Tongue (tissue), 2 donors: ENCODE measurements around the gene PUS7L. TPM values are rescaled to one million over a fixed set of nuclear protein-coding genes. Genes with fewer than 3 reads are reported as not detected.
"Not testable (repeated sequence)": the region's sequence is repeated elsewhere in the genome, so short reads cannot be mapped to it uniquely, and the experiment has no call there.

Experiments
- DNase-seq: peaks from one replicate; pipeline ENCODE4 v3.0.0-alpha.2; 2015
- total RNA-seq: library from RNA; depleted of rRNA; stranded (reverse); fragments of >200 nt; gene quantifications from one replicate; pipeline ENCODE4 v1.2.3, GENCODE V29; 2014

Gene PUS7L
- total RNA-seq, 1 donor from 2014 or later = 25.8 TPM

DNA sequence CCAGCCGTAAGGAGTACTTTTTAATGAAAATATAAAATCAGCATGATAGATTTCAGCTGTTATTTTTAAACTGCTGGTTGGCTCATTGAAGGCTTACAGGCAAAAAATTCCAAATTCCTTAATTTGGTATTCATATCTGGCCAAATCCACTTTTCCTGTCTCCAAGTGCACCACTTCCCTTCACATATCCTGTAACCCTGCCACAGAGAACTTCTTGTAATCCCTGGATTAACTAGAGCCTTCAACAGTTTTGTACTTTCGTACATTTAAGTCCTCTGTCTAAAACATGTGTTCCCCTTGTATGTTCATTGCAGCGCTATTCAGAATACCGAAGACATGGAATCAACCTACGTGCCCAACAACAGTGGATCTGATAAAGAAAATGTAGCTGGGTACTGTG lies 9.6 kb downstream of the PUS7L start:
- DNase-seq = no peak

DNA sequence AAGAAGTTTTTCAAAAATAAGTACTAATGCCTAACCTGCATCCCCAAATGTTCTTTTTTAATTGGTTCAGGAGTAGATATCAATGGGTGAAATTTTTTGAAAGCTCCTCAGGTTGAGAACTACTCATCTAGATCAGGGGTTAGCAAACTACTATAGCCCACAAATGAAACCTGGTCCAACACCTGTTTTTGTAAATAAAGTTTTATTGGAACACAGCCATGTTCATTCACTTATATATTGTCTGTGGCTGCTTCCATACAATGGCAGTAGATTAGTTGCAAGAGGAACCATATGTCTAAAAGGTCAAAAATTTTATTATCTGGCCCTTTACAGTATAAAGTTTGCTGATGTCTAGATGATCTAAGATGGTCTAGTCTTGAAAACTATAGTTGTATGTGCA lies 13.8 kb downstream of the PUS7L start:
- DNase-seq = no peak

DNA sequence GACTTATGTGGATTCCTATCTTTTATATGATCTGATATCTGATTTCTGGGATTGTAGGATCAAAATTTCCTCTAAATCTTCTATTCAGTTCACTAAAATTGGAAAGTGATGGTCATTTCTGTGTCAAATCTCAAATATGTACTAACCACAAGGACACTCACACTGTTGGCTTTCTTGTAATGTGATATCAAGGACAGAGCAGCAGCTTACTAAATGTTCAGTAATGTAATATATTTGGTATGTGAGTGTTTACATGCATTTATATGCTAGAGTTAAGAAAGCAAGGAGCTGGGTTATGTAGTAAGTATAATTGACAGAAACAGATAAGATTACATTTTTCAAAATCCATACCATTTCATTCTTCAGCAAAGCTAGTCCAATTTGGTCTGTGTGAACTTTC lies 16.5 kb downstream of the PUS7L start:
- no peak for DNase-seq

DNA sequence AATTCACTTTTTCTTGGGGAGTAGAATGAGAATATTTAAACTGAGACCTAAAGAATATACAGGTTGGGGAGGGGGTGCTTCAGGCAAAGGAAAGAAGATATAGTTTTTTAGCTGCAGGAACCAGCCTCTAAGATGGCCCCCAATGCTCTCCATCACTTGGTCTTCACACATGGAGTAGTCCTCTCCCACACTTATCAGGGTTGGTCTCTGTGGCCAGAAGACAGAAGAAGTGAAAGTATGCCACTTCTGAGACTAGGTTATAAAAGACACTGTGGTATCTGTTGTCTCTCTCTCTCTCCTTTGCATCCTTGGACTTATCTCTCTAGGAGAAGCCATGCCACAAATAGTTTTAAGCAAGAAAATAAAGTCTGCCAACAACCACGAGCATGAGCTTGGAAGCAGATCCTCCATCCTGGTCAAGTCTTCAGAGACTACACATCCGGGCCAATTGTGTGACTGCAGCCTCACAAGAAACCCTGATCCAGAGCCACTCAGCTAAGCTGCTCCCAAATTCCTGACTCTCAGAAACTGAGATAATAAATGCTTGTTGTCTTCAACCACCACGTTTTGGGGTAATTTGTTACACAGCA lies 18.0 kb downstream of the PUS7L start:
- DNase-seq = no peak

DNA sequence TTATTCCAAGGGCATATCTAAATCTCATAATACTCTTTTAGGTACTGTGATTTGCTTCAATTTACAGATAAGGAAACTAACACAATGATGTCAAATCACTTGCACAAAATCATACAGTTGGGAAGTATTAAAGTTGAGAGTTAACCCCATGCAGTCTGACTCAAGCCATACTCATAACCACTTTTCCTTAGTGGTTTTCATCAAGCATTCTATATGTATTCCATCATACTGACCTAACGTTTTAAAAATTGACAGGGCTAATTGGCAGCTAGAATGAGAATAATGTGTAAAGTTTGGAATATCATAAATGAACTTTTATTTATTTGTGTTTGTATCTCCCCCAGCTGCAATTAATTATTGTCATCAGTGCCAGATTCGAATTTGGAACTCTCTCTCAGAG lies 20.9 kb downstream of the PUS7L start:
- no peak for DNase-seq

DNA sequence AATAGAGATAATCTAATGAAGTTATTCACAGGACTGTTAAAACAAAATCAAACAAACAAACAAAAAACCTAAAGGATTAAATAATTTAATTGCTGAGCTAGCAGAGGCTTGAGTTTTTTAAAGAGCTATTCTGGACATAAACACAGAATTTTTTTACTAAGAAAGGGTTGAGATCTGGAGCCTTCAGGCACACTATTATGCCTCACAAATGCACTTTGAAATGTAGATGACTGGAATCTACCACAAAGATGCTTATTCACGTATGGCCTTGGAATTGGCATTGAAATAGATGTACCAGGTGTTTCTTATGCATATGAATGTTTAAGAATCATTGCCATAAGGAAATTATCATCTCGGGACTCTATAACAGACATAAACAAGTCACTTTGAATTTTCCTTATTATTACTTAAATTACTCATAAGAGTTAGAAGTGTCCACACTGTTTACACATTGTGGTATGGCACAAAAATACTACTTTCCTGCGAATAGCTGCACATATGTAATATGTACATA lies 21.6 kb downstream of the PUS7L start:
- DNase-seq = no peak

- no peak for DNase-seq
These were observed 24.9 kb downstream of the PUS7L start for GRCh38 chr12:43733687-43734086.

GRCh38 chr12:43730283-43730682 lies 28.3 kb downstream of the PUS7L start:
- DNase-seq = no peak

DNA sequence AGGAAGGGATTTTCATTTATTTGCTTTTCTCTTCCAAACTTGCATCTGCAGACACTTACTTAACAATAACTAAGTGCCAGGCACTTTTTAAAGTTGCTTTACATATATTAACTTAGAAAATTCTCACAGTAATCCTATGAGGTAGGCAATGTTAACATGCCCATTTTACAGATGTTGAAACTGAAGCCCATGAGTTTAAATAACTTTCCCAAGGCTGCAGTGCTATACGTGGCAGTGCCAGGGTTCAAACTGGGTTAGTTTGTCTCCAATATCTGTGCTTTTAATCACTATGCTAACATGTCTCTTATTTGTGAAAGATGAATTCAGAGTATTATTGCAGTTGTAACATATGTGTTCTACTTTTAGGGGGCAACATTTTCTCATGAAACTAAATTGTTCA lies 29.9 kb downstream of the PUS7L start:
- no peak for DNase-seq

DNA sequence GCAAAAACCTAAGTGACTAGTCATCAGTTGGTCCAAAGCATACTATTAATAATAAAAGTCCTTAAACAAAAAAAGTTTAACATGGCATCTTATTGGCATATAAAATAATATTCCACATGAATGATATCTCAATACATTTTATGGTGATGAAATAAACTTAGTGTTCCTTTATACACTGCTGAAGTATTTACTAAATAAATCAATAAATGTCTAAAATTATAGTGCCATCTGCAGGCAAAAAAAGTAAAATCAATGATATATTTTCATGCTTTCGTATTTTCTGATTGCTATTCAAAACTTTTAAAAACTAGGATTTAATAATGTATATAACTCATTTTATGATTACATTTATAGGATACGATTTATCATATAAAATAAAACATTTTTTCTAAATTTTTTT lies 30.5 kb downstream of the PUS7L start:
- DNase-seq = peak; percentile 22

DNA sequence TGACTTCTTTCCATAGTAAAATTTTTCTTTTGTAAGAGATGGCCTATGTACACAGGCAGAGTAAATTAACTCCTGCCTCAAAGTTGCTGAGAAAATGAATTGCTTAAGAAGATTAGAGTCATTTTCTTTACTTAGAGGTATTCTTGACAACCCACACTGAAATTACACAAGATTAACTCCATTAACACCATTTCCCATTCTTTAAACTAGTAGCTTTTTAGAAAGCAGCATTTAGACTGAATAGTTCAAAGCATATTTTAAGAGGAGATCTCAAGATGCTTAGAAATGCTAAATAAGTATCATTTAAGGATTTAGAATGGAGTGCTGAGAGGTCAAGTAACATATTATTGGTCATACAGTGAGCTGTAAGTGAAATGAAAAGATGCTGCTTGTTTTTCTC lies 35.5 kb downstream of the PUS7L start:
- no peak for DNase-seq

DNA sequence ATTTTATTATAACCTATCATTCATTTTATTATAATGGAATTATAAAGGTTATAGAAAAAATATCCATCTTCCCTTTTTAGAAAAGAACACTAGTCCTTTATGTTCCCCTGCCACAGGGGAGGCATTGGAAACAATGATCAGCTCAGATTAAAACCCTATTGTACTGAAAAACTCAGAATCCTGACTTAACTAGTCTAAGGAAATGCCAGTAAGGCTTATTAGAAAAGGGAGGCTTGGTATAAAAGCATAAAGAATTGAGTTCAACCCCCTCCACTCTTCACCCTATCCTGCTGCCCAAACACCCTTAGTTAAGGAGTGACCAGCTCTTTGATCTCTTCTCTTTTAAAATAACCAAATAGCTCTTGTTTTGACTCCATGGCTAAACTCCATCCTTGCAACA lies 36.0 kb downstream of the PUS7L start:
- DNase-seq = no peak

DNA sequence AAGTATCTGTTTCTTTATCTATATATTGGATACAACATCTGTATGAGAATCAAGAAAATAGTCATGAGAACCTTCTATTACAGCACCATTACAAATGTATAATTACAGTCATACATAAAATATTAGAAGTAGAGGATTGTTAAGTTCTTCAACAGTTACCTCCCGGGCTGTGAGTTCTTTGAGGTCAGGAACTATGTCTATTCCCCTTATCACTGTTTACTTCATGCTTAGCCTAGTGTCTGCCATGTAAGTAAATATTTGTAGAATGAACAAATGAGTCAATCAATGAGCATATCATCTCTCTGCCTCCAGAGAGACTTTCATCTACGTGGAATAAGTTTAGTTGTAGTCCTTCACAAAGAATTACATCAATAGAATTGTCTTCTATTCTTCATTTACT lies 47.2 kb downstream of the PUS7L start:
- DNase-seq = no peak

- not testable (repeated sequence) for DNase-seq
These were observed 54.8 kb downstream of the PUS7L start for GRCh38 chr12:43703772-43704171.

GRCh38 chr12:43701194-43701593 lies 57.4 kb downstream of the PUS7L start:
- not testable (repeated sequence) for DNase-seq

- DNase-seq = peak; percentile 15
These were observed 62.4 kb downstream of the PUS7L start for GRCh38 chr12:43696154-43696553.

DNA sequence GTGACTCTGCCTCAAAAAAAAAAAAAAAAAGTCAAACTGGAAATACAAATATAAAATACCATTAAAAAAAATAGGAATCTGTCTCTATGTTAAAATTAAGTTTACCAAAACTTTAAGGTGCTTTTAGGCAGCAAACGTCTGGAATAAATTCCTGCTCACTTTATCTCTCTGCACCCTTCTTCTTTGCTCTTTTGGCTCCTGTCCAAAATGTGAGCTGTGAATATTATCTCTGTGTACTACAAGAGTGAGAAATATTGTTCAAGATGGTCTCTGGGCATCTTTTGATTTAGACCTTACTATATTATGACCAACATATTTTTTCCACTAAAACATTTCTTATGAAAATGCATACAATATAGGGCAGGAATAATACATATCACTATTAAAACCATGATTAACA lies 63.7 kb downstream of the PUS7L start:
- DNase-seq = no peak

GRCh38 chr12:43692064-43692463 lies 66.5 kb downstream of the PUS7L start:
- DNase-seq = no peak

- not testable (repeated sequence) for DNase-seq
These were observed 73.1 kb downstream of the PUS7L start for GRCh38 chr12:43685491-43685890.

DNA sequence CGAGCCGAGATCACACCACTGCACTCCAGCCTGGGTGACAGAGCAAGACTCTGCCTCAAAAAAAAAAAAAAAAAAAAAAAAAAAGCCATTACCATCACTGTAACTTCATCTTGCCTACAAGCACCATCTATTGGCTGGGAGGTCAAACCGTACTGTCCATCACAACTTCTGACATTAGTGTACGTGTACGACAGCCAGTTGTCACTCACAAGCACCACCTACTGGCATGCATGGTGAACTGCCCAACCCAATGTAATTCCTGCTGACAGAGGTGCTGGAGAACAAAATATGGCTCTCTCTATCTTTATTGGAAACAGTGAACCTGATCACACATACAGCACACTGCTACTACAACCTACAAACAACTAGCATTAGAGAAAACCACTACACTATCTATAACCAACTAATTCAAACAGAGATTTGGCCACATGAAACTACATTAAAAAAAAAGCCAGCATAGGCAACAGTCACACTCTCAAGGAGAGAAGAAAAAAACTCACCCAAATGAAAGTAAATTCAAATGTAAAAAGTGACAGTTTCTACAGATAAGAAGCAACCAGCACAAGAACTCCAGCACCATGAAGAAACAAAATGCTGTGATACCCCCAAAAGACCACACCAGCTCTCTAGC lies 82.3 kb downstream of the PUS7L start:
- DNase-seq = no peak

DNA sequence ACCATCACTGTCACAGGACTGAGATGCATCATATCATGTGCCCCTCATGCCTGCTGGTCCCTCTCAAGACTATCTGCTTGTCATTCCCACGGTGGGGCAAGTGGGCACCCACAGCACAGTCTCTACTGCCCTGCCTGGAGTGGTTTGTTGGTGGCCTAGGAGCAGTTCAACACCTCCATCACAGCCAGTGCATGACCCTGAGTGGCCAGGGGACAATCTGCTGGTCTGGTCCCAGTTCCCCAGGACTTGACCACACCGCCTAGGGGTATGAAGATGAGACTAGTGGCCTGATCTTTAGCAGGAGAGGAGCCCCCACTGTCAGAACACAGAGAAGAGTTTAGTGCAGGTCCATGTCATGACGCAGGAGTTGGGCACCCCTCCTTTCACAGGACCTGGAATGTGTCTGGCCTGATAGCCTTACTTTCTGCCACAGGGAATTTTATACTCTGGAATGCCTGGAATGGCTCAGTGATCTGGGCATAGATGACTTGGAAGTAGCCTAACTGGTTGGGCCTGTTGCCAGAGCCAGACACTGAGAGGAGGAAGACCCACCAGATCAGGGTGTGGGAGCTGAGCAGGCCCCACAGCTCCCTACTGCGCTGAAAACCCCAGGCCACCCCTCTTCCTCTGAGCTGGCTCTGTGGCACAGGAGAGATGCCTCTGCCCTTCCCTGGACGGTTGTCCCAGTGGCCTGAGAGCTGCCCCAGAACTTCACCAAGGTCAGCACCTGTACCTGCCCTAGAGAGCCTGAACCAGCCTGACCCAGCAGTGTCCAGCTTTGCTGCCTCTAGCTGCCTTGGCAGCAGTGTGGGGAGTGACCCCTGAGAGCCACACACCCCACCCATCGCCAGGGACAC lies 83.3 kb downstream of the PUS7L start:
- DNase-seq = no peak

GRCh38 chr12:43669373-43669772 lies 89.2 kb downstream of the PUS7L start:
- DNase-seq = no peak
